HG03103 (cell line): ENCODE measurements around the gene CDK13.
"Not testable (repeated sequence)": the region's sequence is repeated elsewhere in the genome, so short reads cannot be mapped to it uniquely, and the experiment has no call there.

Experiments used
- ATAC-seq: cut with Tn5 transposase; IDR thresholded peaks from one replicate; pipeline ENCODE4 v1.9.1; 2021; ENCODE audit warnings: low read depth; ENCODE audit not compliant: unreplicated experiment

Gene CDK13

GRCh38 chr7:39949971-39950472, at the start of gene CDK13:
Gene CDK13 (plus strand): TSS chr7:39950256. CDS start chr7:39950642, 386 bp downstream.
- peak; percentile 37 for ATAC-seq

GRCh38 chr7:39904077-39904486, 46.0 kb upstream of the CDK13 start:
- no peak for ATAC-seq

DNA sequence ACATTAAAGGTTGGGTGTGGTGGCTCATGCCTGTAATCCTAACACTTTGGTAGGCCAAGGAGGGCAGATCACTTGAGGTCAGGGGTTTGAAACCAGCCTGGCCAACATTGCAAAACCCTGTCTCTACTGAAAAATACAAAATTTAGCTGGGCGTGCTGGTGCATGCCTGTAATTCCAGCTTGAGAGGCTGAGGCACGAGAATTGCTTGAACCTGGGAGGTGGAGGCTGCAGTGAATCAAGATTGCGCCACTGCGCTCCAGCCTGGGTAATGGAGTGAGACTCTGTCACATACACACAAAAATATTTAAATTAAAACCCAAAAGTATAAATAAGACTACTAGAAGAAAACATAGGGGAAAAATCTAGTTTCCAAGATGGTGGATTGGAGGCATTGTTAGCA, 41.9 kb upstream of the CDK13 start:
- no peak for ATAC-seq

- no peak for ATAC-seq
Measured at GRCh38 chr7:39908973-39909372, 41.1 kb upstream of the CDK13 start.

GRCh38 chr7:39909526-39909925, 40.5 kb upstream of the CDK13 start:
- no peak for ATAC-seq

- ATAC-seq = no peak
Measured at GRCh38 chr7:39910108-39910869, 39.8 kb upstream of the CDK13 start.

DNA sequence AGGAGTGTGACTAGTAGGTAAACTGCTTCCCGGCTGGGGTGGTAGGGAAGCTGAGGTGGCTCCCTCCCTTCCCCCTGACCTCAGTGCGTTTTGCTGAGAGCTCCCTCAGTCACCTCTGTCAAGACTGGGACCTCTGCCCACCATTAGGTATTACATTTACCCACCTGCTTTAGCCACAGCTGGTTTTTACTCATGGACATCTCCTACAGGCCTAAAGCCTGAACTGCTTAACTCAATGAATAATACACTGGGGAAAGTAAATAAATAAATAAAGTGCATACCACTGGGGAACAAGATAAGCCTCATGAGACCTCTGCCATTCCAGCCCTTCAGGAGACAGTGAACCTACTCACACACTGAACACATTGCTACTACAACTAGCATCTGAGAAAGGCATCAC, 38.9 kb upstream of the CDK13 start:
- no peak for ATAC-seq

DNA sequence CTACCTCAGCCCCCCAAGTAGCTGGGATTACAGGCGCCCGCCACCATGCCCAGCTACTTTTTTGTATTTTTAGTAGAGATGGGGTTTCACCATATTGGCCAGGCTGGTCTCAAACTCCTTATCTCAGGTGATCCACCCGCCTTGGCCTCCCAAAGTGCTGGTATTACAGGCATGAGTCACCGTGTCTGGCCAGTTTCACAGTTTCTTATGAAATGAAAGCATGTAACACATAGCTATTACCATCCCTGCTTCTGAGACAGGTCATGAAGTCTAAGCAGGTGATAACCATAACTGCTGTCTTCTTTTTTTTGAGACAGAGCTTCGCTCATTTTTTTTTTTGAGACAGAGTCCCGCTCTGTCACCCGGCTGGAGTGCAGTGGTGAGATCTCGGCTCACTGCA, 34.2 kb upstream of the CDK13 start:
- not testable (repeated sequence) for ATAC-seq

DNA sequence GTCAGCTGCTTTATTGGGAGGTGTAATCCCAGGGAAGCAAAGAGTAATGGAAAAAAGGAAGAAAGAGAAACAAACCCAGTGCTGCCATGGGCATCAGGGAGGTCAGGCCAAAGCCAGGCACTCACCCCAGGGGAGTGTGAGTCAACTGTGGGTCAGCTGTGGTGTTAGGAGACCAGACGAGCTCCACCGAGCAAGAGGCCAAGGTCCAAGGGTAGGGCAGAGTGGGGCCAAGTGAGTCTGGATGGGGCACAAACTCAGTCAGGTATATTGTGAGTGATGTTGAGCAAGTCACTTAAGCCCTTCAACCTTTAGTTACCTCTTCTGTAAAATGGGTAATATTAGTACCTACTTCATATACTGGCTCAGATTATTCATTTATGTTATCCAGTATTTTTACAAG, 30.4 kb upstream of the CDK13 start:
- no peak for ATAC-seq

- ATAC-seq = no peak
Measured at GRCh38 chr7:39921506-39922175, 28.4 kb upstream of the CDK13 start.

DNA sequence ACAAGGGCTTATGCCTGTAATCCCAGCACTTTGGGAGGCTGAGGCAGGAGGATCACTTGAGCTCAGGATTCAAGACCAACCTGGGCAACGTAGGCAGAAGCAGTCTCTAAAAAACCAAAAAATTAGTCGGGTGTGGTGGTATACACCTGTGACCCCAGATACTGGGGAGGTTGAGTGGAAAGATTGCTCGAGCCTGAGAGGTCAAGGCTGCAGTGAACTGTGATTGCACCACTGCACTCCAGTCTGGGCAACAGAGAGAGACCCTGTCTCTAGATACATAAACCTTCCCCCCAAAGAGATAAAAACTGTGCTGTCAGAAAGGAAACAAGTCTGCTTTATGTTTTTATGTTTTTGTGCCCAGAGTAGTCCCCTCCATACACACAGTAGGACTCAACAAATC, 27.5 kb upstream of the CDK13 start:
- no peak for ATAC-seq

DNA sequence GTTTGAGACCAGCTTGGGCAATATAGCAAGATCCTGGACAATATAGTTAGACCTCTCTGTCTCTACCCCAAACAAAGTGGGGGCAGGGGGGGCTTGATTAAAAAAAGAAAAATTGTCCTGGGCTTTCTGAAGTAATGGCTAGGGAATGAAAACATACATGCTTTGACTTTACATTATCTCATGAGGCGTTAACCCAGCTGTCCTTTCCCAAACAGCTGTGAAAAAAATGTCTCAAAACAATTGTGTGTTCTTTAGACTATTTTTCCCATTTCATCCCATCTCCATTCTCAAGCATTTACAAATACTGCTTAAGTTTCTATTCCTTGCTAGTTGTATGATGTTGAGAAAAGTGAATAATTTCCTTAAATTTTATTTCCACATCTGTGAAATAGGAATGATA, 27.0 kb upstream of the CDK13 start:
- ATAC-seq = no peak

DNA sequence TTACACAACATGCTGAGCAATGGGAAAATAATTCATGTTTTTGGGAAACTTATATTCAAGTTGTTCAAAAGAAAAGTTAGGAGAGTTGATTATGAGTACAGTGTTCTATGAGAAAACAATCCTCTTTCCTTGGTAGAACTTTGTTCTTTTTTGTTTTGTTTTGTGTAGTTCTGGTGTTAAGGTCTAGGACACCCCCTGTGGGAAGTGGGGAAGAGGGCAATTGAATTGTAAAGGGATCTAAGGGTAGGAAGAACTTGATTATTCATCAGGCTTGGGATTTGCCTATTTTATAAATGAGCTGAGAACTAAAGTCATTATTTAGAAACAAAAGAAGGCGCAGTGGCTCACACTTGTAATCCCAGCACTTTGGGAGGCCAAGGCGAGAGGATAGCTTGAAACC, 25.9 kb upstream of the CDK13 start:
- no peak for ATAC-seq

DNA sequence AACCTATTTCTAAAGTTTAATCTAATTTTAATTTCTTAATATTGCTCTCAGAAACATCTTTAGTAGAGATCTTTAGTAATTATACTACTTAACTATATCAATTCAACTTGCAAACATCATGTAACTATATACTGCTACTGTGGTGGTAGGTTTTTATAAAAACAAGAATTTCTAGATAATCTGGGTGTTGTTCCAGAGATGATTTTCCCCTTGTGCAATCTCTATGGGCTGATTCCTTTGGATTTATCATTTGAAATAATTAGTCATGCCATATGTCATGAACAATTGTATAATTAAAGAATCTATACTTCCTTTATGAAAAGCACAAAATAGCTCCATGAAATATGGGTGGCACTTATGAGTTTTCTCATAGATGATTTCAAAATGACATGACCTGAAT, 23.9 kb upstream of the CDK13 start:
- no peak for ATAC-seq

- no peak for ATAC-seq
Measured at GRCh38 chr7:39927018-39927417, 23.0 kb upstream of the CDK13 start.

- no peak for ATAC-seq
Measured at GRCh38 chr7:39934132-39934531, 15.9 kb upstream of the CDK13 start.

GRCh38 chr7:39936761-39937160, 13.3 kb upstream of the CDK13 start:
- ATAC-seq = no peak

DNA sequence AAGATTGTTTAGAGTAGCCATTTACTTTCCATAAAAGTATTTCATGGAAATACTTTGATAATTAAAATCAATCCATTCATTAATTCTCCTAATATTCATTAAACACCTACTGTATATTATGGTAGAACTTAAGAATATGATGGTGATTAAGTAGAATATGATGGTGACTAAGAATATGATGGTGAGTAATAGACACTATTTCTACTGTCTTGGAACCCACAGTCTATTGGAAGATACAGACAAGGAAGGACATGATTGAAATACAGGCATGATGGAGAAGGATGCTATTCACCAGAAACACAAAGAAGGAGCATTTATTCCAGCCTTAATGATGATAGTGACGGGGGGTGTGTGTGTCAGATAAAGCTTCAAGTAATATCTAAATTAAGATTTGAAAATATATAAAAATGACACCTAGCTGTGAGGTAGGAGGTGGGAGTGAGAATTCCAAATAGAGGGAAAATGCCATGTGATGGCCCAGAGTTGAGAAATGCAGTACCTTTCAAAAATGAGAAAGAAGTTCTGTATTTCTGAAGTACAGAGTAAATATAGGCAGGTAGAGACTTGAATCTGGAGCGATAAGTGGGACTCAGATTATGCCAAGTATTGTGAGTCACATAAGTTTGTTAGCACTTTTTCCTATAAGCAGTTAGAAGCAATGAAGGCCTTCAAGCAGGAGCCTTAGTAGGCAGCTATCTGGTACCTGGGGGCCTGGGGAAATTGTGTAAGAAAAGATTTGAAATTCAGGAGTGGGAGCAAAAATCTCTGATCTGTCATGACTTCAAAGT, 12.5 kb upstream of the CDK13 start:
- ATAC-seq = no peak

DNA sequence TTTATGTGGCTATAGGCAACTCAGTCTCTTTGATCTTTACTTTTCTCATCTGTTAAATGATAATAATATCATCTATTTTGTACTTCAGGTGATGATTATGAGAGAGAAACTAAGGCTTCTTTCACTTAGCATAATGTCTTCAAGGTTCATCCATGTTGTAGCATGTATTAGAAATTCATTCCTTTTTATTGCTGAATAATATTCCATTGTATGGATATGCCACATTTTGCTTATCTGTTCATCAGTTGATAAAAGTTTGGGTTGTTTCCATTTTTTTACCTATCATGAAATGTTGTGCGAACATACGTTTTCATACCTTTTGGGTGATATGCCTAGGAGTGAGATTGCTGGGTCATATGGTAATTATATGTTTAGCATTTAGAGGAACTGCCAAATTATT, 7.2 kb upstream of the CDK13 start:
- no peak for ATAC-seq

- ATAC-seq = no peak
Measured at GRCh38 chr7:39946693-39947092, 3.4 kb upstream of the CDK13 start.

DNA sequence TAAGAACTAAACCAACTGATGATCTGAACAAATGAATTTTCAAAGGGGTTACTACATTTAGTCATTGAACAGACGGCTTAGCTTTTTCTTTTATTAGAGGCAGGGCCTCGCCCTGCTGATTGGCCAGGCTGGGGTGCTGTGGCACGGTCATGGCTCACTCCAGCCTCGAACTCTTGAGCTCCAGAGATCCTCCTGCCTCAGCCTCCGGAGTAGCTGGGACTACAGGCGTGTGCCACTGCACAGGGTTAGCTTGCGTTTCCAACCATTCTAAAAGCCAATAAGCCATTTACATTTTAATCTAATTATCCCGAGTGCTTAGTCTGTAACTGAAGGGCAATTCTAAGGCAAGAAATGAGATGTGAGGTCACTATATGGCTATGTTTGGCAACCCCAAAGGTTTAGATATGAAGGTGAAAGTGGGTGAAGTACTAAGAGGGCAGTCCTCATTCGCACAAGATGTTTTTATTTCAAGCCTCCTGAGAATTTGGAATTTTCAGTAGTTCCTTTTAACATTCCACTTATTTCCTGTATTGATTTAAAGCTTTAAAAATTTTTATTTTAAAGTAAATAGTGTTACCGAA, 1.6 kb upstream of the CDK13 start:
- no peak for ATAC-seq
